Measurements from ENCODE around the gene GPR149. TPM values are rescaled to one million over a fixed set of nuclear protein-coding genes. Genes with fewer than 3 reads are reported as not detected.
"Not testable (repeated sequence)": the region's sequence is repeated elsewhere in the genome, so short reads cannot be mapped to it uniquely, and the experiment has no call there.

Gene GPR149, protein sequence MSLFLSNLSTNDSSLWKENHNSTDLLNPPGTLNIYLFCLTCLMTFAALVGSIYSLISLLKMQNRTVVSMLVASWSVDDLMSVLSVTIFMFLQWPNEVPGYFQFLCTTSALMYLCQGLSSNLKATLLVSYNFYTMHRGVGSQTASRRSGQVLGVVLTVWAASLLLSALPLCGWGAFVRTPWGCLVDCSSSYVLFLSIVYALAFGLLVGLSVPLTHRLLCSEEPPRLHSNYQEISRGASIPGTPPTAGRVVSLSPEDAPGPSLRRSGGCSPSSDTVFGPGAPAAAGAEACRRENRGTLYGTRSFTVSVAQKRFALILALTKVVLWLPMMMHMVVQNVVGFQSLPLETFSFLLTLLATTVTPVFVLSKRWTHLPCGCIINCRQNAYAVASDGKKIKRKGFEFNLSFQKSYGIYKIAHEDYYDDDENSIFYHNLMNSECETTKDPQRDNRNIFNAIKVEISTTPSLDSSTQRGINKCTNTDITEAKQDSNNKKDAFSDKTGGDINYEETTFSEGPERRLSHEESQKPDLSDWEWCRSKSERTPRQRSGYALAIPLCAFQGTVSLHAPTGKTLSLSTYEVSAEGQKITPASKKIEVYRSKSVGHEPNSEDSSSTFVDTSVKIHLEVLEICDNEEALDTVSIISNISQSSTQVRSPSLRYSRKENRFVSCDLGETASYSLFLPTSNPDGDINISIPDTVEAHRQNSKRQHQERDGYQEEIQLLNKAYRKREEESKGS
- under 1 TPM in 1 of 4 donors, not detected in 3; 0.21 TPM for polyA plus RNA-seq
- long read RNA-seq, donor 1, result 0 reads
- long read RNA-seq, donor 2, result 0 reads
- long read RNA-seq, donor 3, result 0 reads
- long read RNA-seq, donor 4, result 0 reads
- long read RNA-seq, donor 5, result 0 reads
- long read RNA-seq, donor 6, result 0 reads
- long read RNA-seq, donor 7, result 0 reads
- long read RNA-seq, donor 8, result 0 reads
- long read RNA-seq, donor 9, result 0 reads
- long read RNA-seq, donor 10, result 0 reads

DNA sequence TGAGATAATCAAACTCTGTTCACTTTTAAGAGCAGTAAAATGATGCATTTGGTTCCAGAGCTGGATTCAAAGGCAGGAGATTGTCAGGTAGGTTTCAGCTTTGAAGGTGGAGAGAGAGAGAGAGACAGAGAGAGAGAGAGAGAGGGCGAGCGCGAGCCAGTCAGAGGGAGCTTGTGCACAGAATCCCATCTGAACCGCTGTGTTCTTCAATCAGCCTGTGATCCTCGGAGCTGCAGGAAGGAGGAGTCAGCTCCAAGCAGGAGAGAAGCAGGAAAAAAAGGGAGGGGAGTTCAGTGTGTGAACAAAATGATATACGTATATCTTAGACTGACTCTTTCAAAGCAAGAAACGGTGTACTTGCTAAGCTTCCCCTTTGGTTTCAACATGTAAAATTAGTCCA lies at the start of gene GPR149:
Gene GPR149, minus strand, starts transcription at position 177 of the 400 bp plus-strand sequence. CDS start 575 bp downstream, outside the sequence.
- DNase-seq, result no peak
- Histone ChIP-seq H3K4me1 (ENCODE audit: control insufficient read depth in 3 of 3, insufficient read depth in 2 of 3, low read depth in 1 of 3, low read length in 2 of 3) (no peaks in the 10 kb centered on the region), H3K27me3 (ENCODE audit: control insufficient read depth in 3 of 3, insufficient read depth in 3 of 3, low read length in 3 of 3) (peaks cover 0 to 41% (median 13%) of the 10 kb centered on the region in 3 donors), H3K9me3 (ENCODE audit: control insufficient read depth in 2 of 2, insufficient read depth in 1 of 2, low read depth in 1 of 2, low read length in 1 of 2) (no peaks in the 10 kb centered on the region), H3K36me3 (ENCODE audit: control insufficient read depth in 3 of 3, insufficient read depth in 2 of 3, low read depth in 1 of 3, low read length in 3 of 3) (no peaks in the 10 kb centered on the region), H3K4me3 (ENCODE audit: low read depth in 1 of 3, low read length in 3 of 3) (no peak within 1 kb of the TSS), H3K27ac (ENCODE audit: low read depth in 1 of 3, low read length in 2 of 3) (no peak within 1 kb of the TSS)
- 11 to 25% (median 17%) methylated on average over 7 of the region's 7 CpGs for WGBS, 3 donors
- FAIRE-seq, result no peak

DNA sequence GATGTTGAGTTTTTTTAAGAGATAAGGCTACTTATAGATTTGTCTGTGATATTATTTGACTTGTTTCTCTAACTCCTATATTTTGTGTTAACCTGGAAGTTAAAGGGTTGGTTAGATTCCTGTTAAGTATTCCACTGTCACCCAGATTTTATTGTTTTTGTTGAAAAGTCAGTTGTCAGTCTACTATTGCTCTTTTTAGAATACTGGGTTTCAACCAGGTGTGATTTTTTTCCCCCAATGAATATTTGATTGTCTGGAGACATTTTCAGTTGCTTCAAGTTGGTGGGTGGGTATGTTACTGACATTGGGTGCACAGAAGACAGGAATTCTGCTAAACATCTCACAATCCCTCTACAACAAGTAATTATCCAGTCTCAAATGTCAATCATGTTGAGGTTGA lies 43.8 kb upstream of the GPR149 start:
- Histone ChIP-seq H3K27ac (ENCODE audit: low read depth in 1 of 3, low read length in 2 of 3) (no peak overlapping the region), H3K27me3 (ENCODE audit: control insufficient read depth in 3 of 3, insufficient read depth in 3 of 3, low read length in 3 of 3) (no peaks in the 10 kb centered on the region), H3K4me1 (ENCODE audit: control insufficient read depth in 3 of 3, insufficient read depth in 2 of 3, low read depth in 1 of 3, low read length in 2 of 3) (no peaks in the 10 kb centered on the region), H3K4me3 (ENCODE audit: low read depth in 1 of 3, low read length in 3 of 3) (no peak overlapping the region), H3K9me3 (ENCODE audit: control insufficient read depth in 2 of 2, insufficient read depth in 1 of 2, low read depth in 1 of 2, low read length in 1 of 2) (peaks cover 0 to 4% of the 10 kb centered on the region in 2 donors), H3K36me3 (ENCODE audit: control insufficient read depth in 3 of 3, insufficient read depth in 2 of 3, low read depth in 1 of 3, low read length in 3 of 3) (no peaks in the 10 kb centered on the region)
- DNase-seq (no peak), FAIRE-seq (no peak)

- DNase-seq (no peak), FAIRE-seq (no peak)
- H3K4me3 ChIP-seq (ENCODE audit: low read depth in 1 of 3, low read length in 3 of 3), result no peak overlapping the region
- H3K27me3 ChIP-seq (ENCODE audit: control insufficient read depth in 3 of 3, insufficient read depth in 3 of 3, low read length in 3 of 3), result no peaks in the 10 kb centered on the region
- no peaks in the 10 kb centered on the region for H3K4me1 ChIP-seq (ENCODE audit: control insufficient read depth in 3 of 3, insufficient read depth in 2 of 3, low read depth in 1 of 3, low read length in 2 of 3)
- H3K36me3 ChIP-seq (ENCODE audit: control insufficient read depth in 3 of 3, insufficient read depth in 2 of 3, low read depth in 1 of 3, low read length in 3 of 3), result no peaks in the 10 kb centered on the region
- H3K27ac ChIP-seq (ENCODE audit: low read depth in 1 of 3, low read length in 2 of 3), result no peak overlapping the region
- WGBS, 3 donors, result 87 to 97% (median 91%) methylated on average over 1 of the region's 1 CpG
- peaks cover 0 to 3% of the 10 kb centered on the region in 2 donors for H3K9me3 ChIP-seq (ENCODE audit: control insufficient read depth in 2 of 2, insufficient read depth in 1 of 2, low read depth in 1 of 2, low read length in 1 of 2)
These were observed 39.6 kb upstream of the GPR149 start for GRCh38 chr3:154469585-154469984.

DNA sequence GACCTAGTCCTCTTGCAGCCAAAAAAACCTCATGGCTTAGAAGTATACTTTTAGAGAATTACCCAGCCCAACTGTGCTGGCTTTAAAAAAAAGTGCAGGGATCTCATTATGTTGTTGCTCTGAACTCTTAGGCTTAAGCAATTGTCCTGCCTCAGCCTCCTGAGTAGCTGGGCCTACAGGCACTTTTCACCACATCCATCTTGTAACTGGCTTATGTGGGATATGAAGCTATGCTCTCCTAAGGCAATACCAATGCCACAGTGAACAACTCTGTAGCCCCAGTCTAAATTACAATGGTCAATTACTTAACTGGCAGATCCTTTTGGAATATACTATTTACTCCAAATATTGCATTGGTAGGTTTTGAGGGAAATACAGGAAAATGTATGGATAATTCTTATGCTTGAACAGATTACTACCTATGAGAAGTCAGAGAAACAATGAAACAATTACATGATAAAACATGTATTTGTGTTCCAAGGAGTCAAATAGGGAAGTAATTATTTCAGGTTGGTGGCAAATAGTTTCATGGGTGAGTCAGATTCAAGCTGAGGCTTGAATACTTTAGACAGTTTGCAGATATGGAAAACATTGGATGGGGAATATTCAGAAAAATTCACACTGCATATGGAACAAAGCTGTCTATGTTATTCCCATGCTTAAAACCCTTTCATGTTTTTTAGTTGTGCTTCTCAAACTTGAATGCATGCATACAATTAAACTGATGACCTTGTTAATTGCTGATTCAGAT lies 34.6 kb upstream of the GPR149 start:
- Histone ChIP-seq H3K9me3 (ENCODE audit: control insufficient read depth in 2 of 2, insufficient read depth in 1 of 2, low read depth in 1 of 2, low read length in 1 of 2) (no peaks in the 10 kb centered on the region), H3K4me1 (ENCODE audit: control insufficient read depth in 3 of 3, insufficient read depth in 2 of 3, low read depth in 1 of 3, low read length in 2 of 3) (no peaks in the 10 kb centered on the region), H3K36me3 (ENCODE audit: control insufficient read depth in 3 of 3, insufficient read depth in 2 of 3, low read depth in 1 of 3, low read length in 3 of 3) (no peaks in the 10 kb centered on the region), H3K27me3 (ENCODE audit: control insufficient read depth in 3 of 3, insufficient read depth in 3 of 3, low read length in 3 of 3) (no peaks in the 10 kb centered on the region), H3K27ac (ENCODE audit: low read depth in 1 of 3, low read length in 2 of 3) (no peak overlapping the region), H3K4me3 (ENCODE audit: low read depth in 1 of 3, low read length in 3 of 3) (no peak overlapping the region)
- no peak for FAIRE-seq
- no peak for DNase-seq

- FAIRE-seq (no peak), DNase-seq (peak; percentile 4)
- Histone ChIP-seq H3K9me3 (ENCODE audit: control insufficient read depth in 2 of 2, insufficient read depth in 1 of 2, low read depth in 1 of 2, low read length in 1 of 2) (no peaks in the 10 kb centered on the region), H3K27me3 (ENCODE audit: control insufficient read depth in 3 of 3, insufficient read depth in 3 of 3, low read length in 3 of 3) (no peaks in the 10 kb centered on the region), H3K27ac (ENCODE audit: low read depth in 1 of 3, low read length in 2 of 3) (no peak overlapping the region), H3K4me3 (ENCODE audit: low read depth in 1 of 3, low read length in 3 of 3) (no peak overlapping the region), H3K36me3 (ENCODE audit: control insufficient read depth in 3 of 3, insufficient read depth in 2 of 3, low read depth in 1 of 3, low read length in 3 of 3) (no peaks in the 10 kb centered on the region), H3K4me1 (ENCODE audit: control insufficient read depth in 3 of 3, insufficient read depth in 2 of 3, low read depth in 1 of 3, low read length in 2 of 3) (no peaks in the 10 kb centered on the region)
- 19 to 55% (median 31%) methylated on average over 2 of the region's 2 CpGs for WGBS, 3 donors
These were observed 28.6 kb upstream of the GPR149 start for GRCh38 chr3:154458560-154458959.

DNA sequence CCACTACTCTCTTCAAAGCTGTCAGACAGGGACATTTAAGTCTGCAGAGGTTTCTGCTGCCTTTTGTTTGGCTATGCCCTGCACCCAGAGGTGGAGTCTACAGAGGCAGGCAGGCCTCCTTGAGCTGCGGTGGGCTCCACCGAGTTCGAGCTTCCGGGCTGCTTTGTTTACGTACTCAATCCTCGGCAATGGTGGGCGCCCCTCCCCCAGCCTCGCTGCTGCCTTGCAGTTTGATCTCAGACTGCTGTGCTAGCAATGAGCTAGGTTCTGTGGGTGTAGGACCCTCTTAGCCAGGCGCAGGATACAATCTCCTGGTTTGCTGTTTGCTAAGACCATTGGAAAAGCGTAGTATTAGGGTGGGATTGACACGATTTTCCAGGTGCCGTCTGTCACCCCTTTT lies 9.1 kb upstream of the GPR149 start:
- H3K27ac ChIP-seq (ENCODE audit: low read depth in 1 of 3, low read length in 2 of 3); H3K9me3 ChIP-seq (ENCODE audit: control insufficient read depth in 2 of 2, insufficient read depth in 1 of 2, low read depth in 1 of 2, low read length in 1 of 2); H3K36me3 ChIP-seq (ENCODE audit: control insufficient read depth in 3 of 3, insufficient read depth in 2 of 3, low read depth in 1 of 3, low read length in 3 of 3); DNase-seq; H3K4me3 ChIP-seq (ENCODE audit: low read depth in 1 of 3, low read length in 3 of 3); H3K4me1 ChIP-seq (ENCODE audit: control insufficient read depth in 3 of 3, insufficient read depth in 2 of 3, low read depth in 1 of 3, low read length in 2 of 3); H3K27me3 ChIP-seq (ENCODE audit: control insufficient read depth in 3 of 3, insufficient read depth in 3 of 3, low read length in 3 of 3); FAIRE-seq: not testable (repeated sequence)
- WGBS, 3 donors, result 83 to 88% (median 87%) methylated on average over 12 of the region's 12 CpGs

DNA sequence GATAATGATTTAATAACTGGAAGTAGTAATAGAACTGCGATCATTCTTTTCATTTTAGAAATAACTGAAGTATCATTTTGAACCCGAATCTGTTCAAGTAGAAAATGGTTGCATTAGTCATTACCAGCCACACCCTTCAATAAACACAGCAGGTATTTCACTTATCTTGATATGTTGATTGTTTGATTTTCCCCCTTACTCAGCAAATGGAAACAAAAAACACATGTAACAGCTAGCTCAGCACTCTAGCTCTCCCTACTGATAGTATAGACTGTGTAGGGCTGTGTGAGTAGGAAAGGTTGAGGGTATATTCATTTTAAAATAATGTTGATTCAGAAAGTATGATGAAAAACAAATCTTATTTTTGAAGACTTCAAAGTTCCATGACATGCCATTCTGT lies 1.1 kb upstream of the GPR149 start:
- H3K27ac ChIP-seq (ENCODE audit: low read depth in 1 of 3, low read length in 2 of 3), result no peak overlapping the region
- WGBS, 3 donors, result 58 to 74% (median 67%) methylated on average over 2 of the region's 2 CpGs
- H3K4me1 ChIP-seq (ENCODE audit: control insufficient read depth in 3 of 3, insufficient read depth in 2 of 3, low read depth in 1 of 3, low read length in 2 of 3), result no peaks in the 10 kb centered on the region
- no peak overlapping the region for H3K4me3 ChIP-seq (ENCODE audit: low read depth in 1 of 3, low read length in 3 of 3)
- DNase-seq (no peak), FAIRE-seq (no peak)
- H3K27me3 ChIP-seq (ENCODE audit: control insufficient read depth in 3 of 3, insufficient read depth in 3 of 3, low read length in 3 of 3), result peaks cover 0 to 40% (median 13%) of the 10 kb centered on the region in 3 donors
- no peaks in the 10 kb centered on the region for H3K9me3 ChIP-seq (ENCODE audit: control insufficient read depth in 2 of 2, insufficient read depth in 1 of 2, low read depth in 1 of 2, low read length in 1 of 2)
- no peaks in the 10 kb centered on the region for H3K36me3 ChIP-seq (ENCODE audit: control insufficient read depth in 3 of 3, insufficient read depth in 2 of 3, low read depth in 1 of 3, low read length in 3 of 3)
